Ishikawa (cell line): ENCODE data around the gene SCD5.

Experiments used
- CEBPB ChIP-seq: IDR thresholded peaks from 2 replicates; pipeline ENCODE4 v1.6.1; 2012
- MAX ChIP-seq: IDR thresholded peaks from 2 replicates; pipeline ENCODE4 v1.6.1; 2012
- RAD21 ChIP-seq: IDR thresholded peaks from 2 replicates; pipeline ENCODE4 v1.6.1; 2012; ENCODE audit warnings: low read depth
- TAF1 ChIP-seq: IDR thresholded peaks from 2 replicates; pipeline ENCODE4 v1.6.1; 2012; ENCODE audit warnings: low read depth, mild to moderate bottlenecking
- USF1 ChIP-seq: IDR thresholded peaks from 2 replicates; pipeline ENCODE4 v1.6.1; 2012
- ZBTB7A ChIP-seq: IDR thresholded peaks from 2 replicates; pipeline ENCODE4 v1.6.1; 2012; ENCODE audit warnings: low read depth

DNA sequence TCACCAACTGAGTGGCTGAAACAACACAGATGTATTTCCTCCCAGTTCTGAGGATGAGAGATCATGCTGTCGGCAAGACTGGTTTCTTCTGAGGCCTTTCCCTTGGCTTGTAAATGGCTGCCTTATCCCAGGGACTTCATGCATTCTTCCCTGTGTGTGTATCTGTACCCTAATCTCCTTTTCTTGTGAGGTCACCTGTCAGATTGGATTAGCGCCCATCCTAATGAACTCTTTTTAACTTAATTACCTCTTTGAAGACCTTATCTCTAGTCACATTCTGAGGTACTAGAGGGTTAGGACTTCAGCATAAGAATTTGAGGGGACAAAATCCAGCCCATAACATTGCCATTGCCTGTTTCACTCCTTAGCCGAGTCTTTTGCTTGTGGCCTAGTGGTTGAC lies 177.3 kb downstream of the SCD5 start:
- TF ChIP-seq TAF1 (no peak), ZBTB7A (no peak), RAD21 (no peak), USF1 (no peak), CEBPB (no peak), MAX (no peak)
